AG04450 (cell line): Measurements from ENCODE around the gene FADS3. TPM values are rescaled to one million over a fixed set of nuclear protein-coding genes. Genes with fewer than 3 reads are reported as not detected.

Experiments
- CTCF ChIA-PET: fragments of 300-600, 350-600 bp; formaldehyde crosslinking; extraction: SDS; loops from one replicate; lab custom pipeline; 2022; ENCODE audit warnings: antibody characterized with exemption, inconsistent platforms; lab: Charles Lee
- POLR2A ChIA-PET: fragments of 350-600 bp; formaldehyde crosslinking; extraction: SDS; loops from one replicate; lab custom pipeline; 2021; ENCODE audit warnings: antibody characterized with exemption, inconsistent platforms; lab: Yijun Ruan, JAX
- DNase-seq: peaks from one replicate; pipeline ENCODE4 v3.0.0-alpha.2; 2011; ENCODE audit warnings: low read depth, low spot score
- H3K27ac ChIP-seq: one replicate; pipeline ENCODE4 v1.5.1; 2012; ENCODE audit warnings: low read depth, low read length, control low read depth
- H3K27me3 ChIP-seq: one replicate; pipeline ENCODE4 v1.6.0; 2012; ENCODE audit warnings: low read length; ENCODE audit not compliant: control insufficient read depth, insufficient read depth
- H3K4me3 ChIP-seq: 2 replicates; pipeline ENCODE4 v1.5.1; 2011; ENCODE audit warnings: mild to moderate bottlenecking, low read depth, low read length, control low read depth
- H3K9me3 ChIP-seq: 2 replicates; pipeline ENCODE4 v1.5.1; 2012; ENCODE audit warnings: low read length; ENCODE audit not compliant: control insufficient read depth, insufficient read depth
- CTCF ChIP-seq: IDR thresholded peaks from 2 replicates; pipeline ENCODE4 v1.5.1; 2011; ENCODE audit warnings: low read depth, low read length, control low read depth, inconsistent platforms
- polyA plus RNA-seq: library from polyadenylated mRNA; depleted of rRNA; stranded (reverse); fragments of >200 nt; gene quantifications from 2 replicates; pipeline ENCODE4 v1.2.3, GENCODE V29; 2011

Gene FADS3
- polyA plus RNA-seq, 1 experiment: 38.9 TPM

DNA sequence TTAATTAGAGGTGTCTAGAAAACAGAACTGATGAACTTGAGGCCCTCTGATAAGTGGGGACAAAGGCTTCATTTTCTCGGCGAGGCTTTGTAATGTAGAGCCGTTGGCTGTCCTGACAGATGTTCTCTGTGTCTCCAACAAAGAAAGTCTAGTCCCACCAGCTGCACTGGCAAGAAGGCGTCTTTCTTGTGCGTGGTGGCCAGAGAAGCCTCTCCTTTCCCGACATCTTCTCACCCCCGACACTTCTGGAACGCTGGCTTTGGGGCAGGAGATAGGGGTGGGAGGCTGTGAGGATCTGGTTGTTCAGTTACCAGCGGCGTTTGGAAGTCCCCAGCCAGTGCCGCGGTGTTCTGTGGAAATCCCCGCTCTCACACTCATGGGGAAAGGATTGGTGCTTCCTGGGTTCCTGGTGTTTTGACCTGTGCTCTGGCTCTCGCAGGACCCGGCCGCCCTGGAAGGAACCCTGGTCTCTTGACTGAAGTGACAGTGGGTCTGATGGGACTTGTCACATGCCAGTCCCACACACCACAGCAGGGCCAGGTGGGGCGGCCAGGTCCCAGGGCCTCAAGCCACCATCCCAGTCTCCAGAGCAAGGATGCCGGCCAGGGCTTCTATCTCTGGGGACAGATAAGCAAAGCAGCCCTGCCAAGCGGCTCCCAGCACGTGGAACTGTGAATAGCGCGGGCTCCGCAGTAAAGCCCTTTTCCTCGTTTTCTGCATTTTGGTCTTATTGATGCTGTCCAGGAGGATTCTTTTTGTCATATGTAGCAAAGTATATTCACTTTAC lies 40.0 kb downstream of the FADS3 start:
- TF ChIP-seq CTCF: no peak
- CTCF ChIA-PET: no interaction called here

GRCh38 chr11:61850687-61851086 lies 40.7 kb downstream of the FADS3 start:
- DNase-seq: no peak
- CTCF ChIA-PET: no interaction called here
- H3K9me3 ChIP-seq: no peaks in the 10 kb centered on the region

More for the DNA sequence above, 40.0 kb downstream of the FADS3 start:
- Histone ChIP-seq H3K4me3 (no peak overlapping the region), H3K9me3 (no peaks in the 10 kb centered on the region), H3K27me3 (no peaks in the 10 kb centered on the region), H3K27ac (no peak overlapping the region)
- POLR2A ChIA-PET: no interaction called here
- DNase-seq: no peak

GRCh38 chr11:61848631-61849030 lies 42.7 kb downstream of the FADS3 start:
- no peaks in the 10 kb centered on the region for H3K9me3 ChIP-seq
- no peak overlapping the region for H3K27ac ChIP-seq
- ChIA-PET POLR2A (no interaction called here), CTCF (interaction anchor here (1.0 to 1.4 kb wide), 2 partner anchors 22 to 260 kb away, joined by 3 to 4 read pairs; no protein-coding TSS in a partner anchor)
- no peak for DNase-seq
- no peak overlapping the region for H3K4me3 ChIP-seq
- H3K27me3 ChIP-seq: no peaks in the 10 kb centered on the region
- TF ChIP-seq CTCF: no peak

More at GRCh38 chr11:61850687-61851086, 40.7 kb downstream of the FADS3 start:
- Histone ChIP-seq H3K4me3 (no peak overlapping the region), H3K27me3 (no peaks in the 10 kb centered on the region), H3K27ac (no peak overlapping the region)
- POLR2A ChIA-PET: no interaction called here
- no peak for TF ChIP-seq CTCF

- Histone ChIP-seq H3K4me3 (no peak overlapping the region), H3K27me3 (no peaks in the 10 kb centered on the region), H3K27ac (no peak overlapping the region), H3K9me3 (no peaks in the 10 kb centered on the region)
- no peak for TF ChIP-seq CTCF
- ChIA-PET POLR2A (interaction anchor here (0.7 kb wide), 1 partner anchor 20 kb away, joined by 3 read pairs; no protein-coding TSS in a partner anchor), CTCF (interaction anchor here (1.0 kb wide), 1 partner anchor 22 kb away, joined by 3 read pairs; no protein-coding TSS in a partner anchor)
- no peak for DNase-seq
Observed at GRCh38 chr11:61847914-61848581, 43.3 kb downstream of the FADS3 start.
